Activated CD4-positive, alpha-beta T cell treated with anti-CD3 and anti-CD28 coated beads for 36 hours (primary cell): ENCODE measurements around the gene C14orf132. TPM values are rescaled to one million over a fixed set of nuclear protein-coding genes. Genes with fewer than 3 reads are reported as not detected.

Experiments
- ATAC-seq: fragments of 200-7000 bp; cut with Tn5 transposase; one replicate; pipeline ENCODE4 v1.10.0; 2021; ENCODE audit warnings: mild to moderate bottlenecking, moderate library complexity
- CTCF ChIA-PET: fragments of 350-600 bp; sonication (Branson Sonifier 250); formaldehyde crosslinking; loops from one replicate; lab custom pipeline; 2021; ENCODE audit warnings: antibody characterized with exemption; lab: Charles Lee
- POLR2A ChIA-PET: fragments of 350-600 bp; sonication (Branson Sonifier 250); formaldehyde crosslinking; loops from one replicate; lab custom pipeline; 2021; ENCODE audit warnings: antibody characterized with exemption, inconsistent platforms; lab: Charles Lee
- DNase-seq: peaks from one replicate; pipeline ENCODE4 v3.0.0-alpha.2; 2020
- H3K27ac Mint-ChIP-seq: one replicate; pipeline ENCODE4 v1.8.0; 2021; ENCODE audit warnings: mixed read lengths
- H3K27me3 Mint-ChIP-seq: one replicate; pipeline ENCODE4 v1.8.0; 2021; ENCODE audit warnings: mixed read lengths
- H3K36me3 Mint-ChIP-seq: one replicate; pipeline ENCODE4 v1.8.0; 2021; ENCODE audit warnings: low read depth, mixed read lengths
- H3K4me1 Mint-ChIP-seq: one replicate; pipeline ENCODE4 v1.8.0; 2021; ENCODE audit warnings: mixed read lengths
- H3K4me3 Mint-ChIP-seq: one replicate; pipeline ENCODE4 v1.8.0; 2021; ENCODE audit warnings: mild to moderate bottlenecking, moderate library complexity, mixed read lengths
- H3K9me3 Mint-ChIP-seq: one replicate; pipeline ENCODE4 v1.8.0; 2021; ENCODE audit warnings: low read depth, mixed read lengths
- intact Hi-C, 2 experiments: fragments of 100-400 bp; cut with DNase I in 1 of 2; cut with micrococcal nuclease in 1 of 2; formaldehyde crosslinking; loops; one replicate each; pipeline versions ENCODE4 v1.14.2 to v1.15.1; 2022 to 2024; cut with DNase I, micrococcal nuclease
- total RNA-seq, 2 experiments: library from RNA; stranded (reverse); gene quantifications; one replicate each; pipeline ENCODE4 v1.2.3, GENCODE V29; 2021

Gene C14orf132
- total RNA-seq, 2 experiments from 2014 or later = 4.1 to 4.3 TPM

DNA sequence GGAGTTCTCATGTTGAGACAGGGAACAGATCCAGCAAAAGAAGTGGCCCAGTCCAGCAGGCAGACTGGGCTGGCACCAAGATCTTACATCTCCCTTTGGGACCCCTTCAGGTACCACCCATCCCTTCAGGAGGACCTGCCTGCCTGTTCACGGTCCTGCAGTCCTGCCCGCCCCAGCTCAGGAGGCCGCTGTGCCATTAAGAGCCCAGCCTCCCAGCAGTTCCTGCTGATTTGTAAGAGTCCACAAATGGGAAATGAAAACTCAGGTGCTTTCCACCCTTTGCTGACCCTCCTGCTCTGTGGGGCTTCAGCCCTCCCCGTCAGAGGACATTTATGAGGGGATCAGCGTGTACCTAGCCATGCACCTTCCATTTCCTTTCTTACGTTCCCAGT lies 39.5 kb downstream of the C14orf132 start:
- no peak for ATAC-seq
- Mint-ChIP-seq H3K9me3 (peaks cover 2% of the 10 kb centered on the region), H3K4me1 (peaks cover 3% of the 10 kb centered on the region), H3K27me3 (peaks cover 6% of the 10 kb centered on the region), H3K36me3 (peaks cover 2% of the 10 kb centered on the region), H3K4me3 (no peak overlapping the region), H3K27ac (no peak overlapping the region)
- CTCF ChIA-PET = no interaction called here
- no peak for DNase-seq
- POLR2A ChIA-PET = no interaction called here
- intact Hi-C loops = no loop called here

DNA sequence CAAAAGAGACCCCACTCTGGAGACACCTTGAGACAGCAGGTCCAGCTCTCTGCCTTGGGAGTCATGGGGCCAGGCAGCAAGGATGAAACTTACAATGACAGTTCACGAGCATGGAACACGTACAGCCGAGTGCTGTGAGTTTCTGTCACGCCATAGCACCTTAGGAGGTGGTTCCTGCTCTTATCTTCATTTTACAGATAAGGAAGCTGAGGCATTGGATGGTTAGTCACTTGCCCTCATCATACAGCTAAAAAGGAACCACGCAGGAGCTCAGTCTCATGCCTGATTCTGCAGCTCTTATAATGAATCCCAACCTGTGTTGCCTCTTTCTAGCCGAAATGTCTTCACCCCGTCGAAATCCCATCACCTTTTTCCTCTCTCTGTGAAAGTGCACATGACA lies 39.9 kb downstream of the C14orf132 start:
- peaks cover 6% of the 10 kb centered on the region for H3K27me3 Mint-ChIP-seq
- peaks cover 2% of the 10 kb centered on the region for H3K36me3 Mint-ChIP-seq
- no peaks in the 10 kb centered on the region for H3K9me3 Mint-ChIP-seq
- CTCF ChIA-PET = no interaction called here
- DNase-seq = no peak
- no peak overlapping the region for H3K4me3 Mint-ChIP-seq
- no peak for ATAC-seq
- no peak overlapping the region for H3K27ac Mint-ChIP-seq
- intact Hi-C loops = no loop called here
- H3K4me1 Mint-ChIP-seq = peaks cover 3% of the 10 kb centered on the region
- POLR2A ChIA-PET = no interaction called here

DNA sequence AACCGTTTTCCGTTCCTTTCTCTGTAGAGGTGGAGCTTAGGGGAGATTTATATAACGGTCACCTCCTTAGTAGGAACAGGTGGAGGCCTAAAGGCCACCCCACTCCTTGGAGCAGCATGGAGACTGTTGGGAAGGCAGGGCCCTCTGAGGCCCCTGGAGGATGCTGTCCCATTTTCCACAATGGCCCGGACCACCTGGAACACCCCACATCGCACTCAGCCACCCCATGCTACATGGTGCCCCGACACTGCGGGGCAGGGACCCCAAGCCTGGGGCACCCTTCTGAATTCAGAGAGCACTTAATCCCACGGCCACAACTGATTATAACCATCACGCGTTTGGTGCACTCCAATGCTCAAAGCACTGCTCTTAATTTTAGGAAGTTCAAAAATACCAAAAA lies 41.4 kb downstream of the C14orf132 start:
- Mint-ChIP-seq H3K36me3 (peaks cover 2% of the 10 kb centered on the region), H3K9me3 (no peaks in the 10 kb centered on the region), H3K4me3 (no peak overlapping the region), H3K27ac (no peak overlapping the region), H3K27me3 (peaks cover 6% of the 10 kb centered on the region), H3K4me1 (peaks cover 7% of the 10 kb centered on the region)
- intact Hi-C loops = no loop called here
- ATAC-seq (no peak), DNase-seq (no peak)
- ChIA-PET CTCF (no interaction called here), POLR2A (no interaction called here)

DNA sequence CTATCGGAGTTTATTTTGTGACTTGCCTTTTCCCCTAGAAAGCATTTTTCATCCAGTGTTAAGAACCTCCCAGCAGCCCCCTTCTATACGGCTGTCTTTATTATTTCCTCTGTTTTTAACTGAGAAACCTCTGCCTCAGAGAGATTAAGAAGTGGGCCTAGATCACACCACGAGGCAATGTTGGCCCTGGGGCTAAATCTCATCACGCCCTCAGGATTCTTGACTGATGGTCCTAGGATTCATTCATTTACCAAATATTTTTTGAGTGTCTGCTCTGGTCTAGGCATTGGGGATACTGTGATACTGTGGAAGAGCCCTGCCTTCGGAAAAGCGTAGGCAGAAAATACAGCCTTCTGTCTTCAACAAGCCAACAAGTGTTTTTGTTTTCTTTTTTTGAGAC lies 42.1 kb downstream of the C14orf132 start:
- intact Hi-C loops = no loop called here
- no peak for DNase-seq
- H3K4me1 Mint-ChIP-seq = peaks cover 8% of the 10 kb centered on the region
- peaks cover 6% of the 10 kb centered on the region for H3K27me3 Mint-ChIP-seq
- no peaks in the 10 kb centered on the region for H3K9me3 Mint-ChIP-seq
- H3K4me3 Mint-ChIP-seq = no peak overlapping the region
- ATAC-seq = no peak
- ChIA-PET POLR2A (no interaction called here), CTCF (no interaction called here)
- no peak overlapping the region for H3K27ac Mint-ChIP-seq
- peaks cover 2% of the 10 kb centered on the region for H3K36me3 Mint-ChIP-seq

DNA sequence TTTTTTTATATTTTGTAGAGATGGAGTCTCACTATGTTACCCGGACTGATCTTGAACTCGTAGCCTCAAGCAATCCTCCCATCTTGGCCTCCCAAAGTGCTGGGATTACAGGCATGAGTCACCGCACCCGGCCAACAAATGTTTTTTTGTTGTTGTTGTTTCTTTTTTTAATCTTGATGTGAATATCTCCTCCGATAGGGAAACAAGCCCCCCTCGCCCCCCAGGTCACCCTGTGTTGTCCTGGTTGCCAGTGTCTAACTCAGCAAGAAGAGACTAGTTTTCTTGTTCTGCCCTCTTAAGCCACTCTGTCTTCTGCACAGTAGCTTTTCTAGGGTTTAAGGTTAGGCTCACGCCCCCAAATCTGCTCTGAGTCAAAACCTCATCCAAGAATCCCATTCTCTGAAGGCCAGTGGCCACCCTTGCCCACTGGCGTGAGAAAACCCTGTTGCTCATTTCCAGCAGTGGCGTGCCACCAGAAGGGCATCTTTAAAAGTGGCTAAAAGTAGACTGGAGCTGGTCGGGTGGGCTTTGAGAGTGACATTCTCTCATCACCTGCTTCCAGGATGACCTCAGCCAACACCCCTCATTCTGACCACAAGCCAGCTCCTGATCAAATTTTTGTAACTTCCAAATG lies 42.7 kb downstream of the C14orf132 start:
- ATAC-seq (no peak), DNase-seq (no peak)
- Mint-ChIP-seq H3K27me3 (peaks cover 6% of the 10 kb centered on the region), H3K4me3 (no peak overlapping the region), H3K36me3 (peaks cover 2% of the 10 kb centered on the region), H3K4me1 (peaks cover 8% of the 10 kb centered on the region), H3K9me3 (no peaks in the 10 kb centered on the region), H3K27ac (no peak overlapping the region)
- POLR2A ChIA-PET = no interaction called here
- CTCF ChIA-PET = no interaction called here
- intact Hi-C loops = no loop called here

DNA sequence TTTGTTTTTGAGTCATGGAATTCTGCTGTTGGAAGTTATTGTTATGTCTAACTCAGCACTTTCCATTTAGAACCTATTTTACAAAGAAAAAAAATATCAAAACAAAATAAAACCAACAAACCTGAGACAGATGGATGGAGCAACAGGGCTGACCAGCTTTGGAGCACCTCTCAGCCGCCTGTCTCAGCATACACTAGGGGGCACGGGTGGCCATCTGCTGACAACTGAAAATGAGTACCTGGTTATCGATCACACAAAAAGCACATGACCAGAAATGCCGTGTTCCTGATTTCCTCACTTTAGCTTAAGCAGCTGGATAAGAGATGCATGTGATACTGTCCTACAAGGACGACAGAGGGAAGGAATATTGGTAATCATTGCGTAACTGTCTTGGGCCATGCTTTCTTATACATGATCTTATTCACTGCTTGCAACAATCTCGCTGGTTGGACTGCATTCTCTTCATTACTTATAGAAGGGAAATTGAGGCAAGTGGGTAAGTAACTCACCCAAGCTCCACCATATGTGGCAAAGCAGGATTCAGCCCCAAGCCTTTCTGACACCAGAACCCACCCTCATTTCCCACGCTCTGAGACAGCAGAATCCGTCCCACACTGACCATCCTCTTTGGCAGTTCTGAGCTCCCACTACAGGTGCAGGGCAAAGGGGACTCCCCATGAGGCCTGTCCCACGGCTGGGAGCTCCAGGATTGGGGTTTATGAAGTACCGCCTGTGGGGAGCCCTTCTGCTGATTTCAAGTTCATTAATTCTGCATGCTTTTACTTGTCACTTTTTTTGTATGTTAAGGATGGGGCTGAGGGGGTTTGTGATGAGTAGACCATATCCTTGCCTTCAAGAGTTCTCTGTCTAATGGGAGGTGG lies 43.5 kb downstream of the C14orf132 start:
- no peak overlapping the region for H3K4me3 Mint-ChIP-seq
- no peak overlapping the region for H3K27ac Mint-ChIP-seq
- ChIA-PET POLR2A (no interaction called here), CTCF (interaction anchor here (0.7 kb wide), 1 partner anchor 36 kb away, joined by 3 read pairs; no protein-coding TSS in a partner anchor)
- H3K4me1 Mint-ChIP-seq = peaks cover 8% of the 10 kb centered on the region
- peaks cover 3% of the 10 kb centered on the region for H3K27me3 Mint-ChIP-seq
- DNase-seq (no peak), ATAC-seq (no peak)
- H3K36me3 Mint-ChIP-seq = peaks cover 4% of the 10 kb centered on the region
- intact Hi-C loops = no loop called here
- H3K9me3 Mint-ChIP-seq = no peaks in the 10 kb centered on the region

DNA sequence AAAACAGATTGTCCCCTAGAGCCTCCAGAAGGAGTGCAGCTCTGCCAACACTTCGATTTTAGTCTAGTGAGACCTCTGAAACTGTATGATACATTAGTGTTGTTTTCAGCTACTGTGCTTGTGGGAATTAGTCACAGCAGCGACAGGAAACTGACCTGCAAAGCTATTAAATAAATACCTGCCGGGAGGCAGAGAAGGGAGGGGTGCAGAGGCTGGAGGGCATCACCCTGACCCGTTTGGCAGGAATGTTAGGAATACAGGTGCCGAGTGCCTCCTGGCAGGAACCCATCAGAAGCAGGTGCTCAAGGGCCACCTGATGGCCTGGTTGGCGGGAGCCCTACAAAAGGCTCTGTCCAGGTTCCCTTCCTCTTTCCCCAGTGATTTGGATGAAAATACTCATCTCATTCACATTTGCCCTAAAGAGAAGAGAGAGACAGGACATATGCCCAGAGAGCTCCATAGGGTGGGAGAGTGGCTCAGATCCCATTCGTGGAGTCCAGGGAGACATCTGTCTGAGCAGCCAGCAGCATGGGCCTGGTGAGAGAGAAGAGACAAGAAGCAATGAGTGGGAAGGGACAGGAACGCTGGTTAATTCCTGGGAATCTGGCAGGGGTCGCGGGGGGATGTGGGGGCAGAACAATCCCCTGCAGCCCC lies 44.6 kb downstream of the C14orf132 start:
- Mint-ChIP-seq H3K9me3 (no peaks in the 10 kb centered on the region), H3K4me3 (no peak overlapping the region), H3K4me1 (peaks cover 4% of the 10 kb centered on the region), H3K36me3 (peaks cover 4% of the 10 kb centered on the region), H3K27ac (no peak overlapping the region), H3K27me3 (peaks cover 3% of the 10 kb centered on the region)
- intact Hi-C loops = no loop called here
- CTCF ChIA-PET = interaction anchor here (0.7 kb wide), 2 partner anchors 38 to 133 kb away, joined by 3 to 5 read pairs; no protein-coding TSS in a partner anchor
- no peak for ATAC-seq
- DNase-seq = no peak
- POLR2A ChIA-PET = no interaction called here

DNA sequence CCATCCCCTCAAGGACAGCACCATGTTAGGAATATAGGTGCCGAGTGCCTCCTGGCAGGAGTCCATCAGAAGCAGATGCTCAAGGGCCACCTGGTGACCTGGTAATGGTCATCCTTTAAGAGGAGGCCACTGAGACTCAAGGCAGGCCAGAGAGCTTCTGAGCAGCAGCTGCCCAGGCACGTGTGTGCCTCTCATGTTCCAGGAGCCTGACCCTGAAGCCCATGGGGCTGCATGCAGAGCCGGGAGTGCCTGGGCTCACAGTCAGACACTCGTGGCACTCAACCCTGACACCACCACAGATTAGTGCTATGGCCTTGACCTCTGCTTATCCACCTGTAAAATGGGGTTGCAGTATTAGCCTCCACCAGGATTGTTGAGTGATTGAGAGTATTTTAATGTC lies 45.6 kb downstream of the C14orf132 start:
- H3K9me3 Mint-ChIP-seq = no peaks in the 10 kb centered on the region
- ChIA-PET CTCF (no interaction called here), POLR2A (interaction anchor here (0.5 kb wide), 1 partner anchor 19 kb away, joined by 3 read pairs; no protein-coding TSS in a partner anchor)
- H3K27ac Mint-ChIP-seq = no peak overlapping the region
- peaks cover 4% of the 10 kb centered on the region for H3K36me3 Mint-ChIP-seq
- intact Hi-C loops = no loop called here
- no peak overlapping the region for H3K4me3 Mint-ChIP-seq
- ATAC-seq (no peak), DNase-seq (no peak)
- H3K4me1 Mint-ChIP-seq = peaks cover 4% of the 10 kb centered on the region
- H3K27me3 Mint-ChIP-seq = no peaks in the 10 kb centered on the region

DNA sequence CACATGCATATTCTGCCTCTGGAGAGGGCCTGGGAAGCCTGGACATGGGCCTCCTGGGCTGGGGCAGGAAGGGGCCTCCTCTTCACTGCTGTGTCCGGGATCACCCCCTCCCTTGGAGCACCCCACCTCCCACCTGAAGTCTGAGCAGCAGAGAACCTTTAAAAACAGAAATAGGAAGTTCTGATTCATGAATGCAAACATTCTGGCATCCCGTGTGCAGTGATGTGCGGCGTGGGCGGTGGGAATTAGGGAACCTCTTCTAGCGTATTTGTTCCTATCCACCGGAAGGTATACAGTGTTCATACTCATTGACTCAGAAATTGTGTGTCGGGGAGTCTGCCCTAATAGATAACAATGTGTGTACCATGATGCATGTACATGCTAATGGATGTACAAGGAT lies 46.2 kb downstream of the C14orf132 start:
- no peak overlapping the region for H3K27ac Mint-ChIP-seq
- DNase-seq = no peak
- H3K4me1 Mint-ChIP-seq = peaks cover 4% of the 10 kb centered on the region
- no peak for ATAC-seq
- ChIA-PET CTCF (no interaction called here), POLR2A (no interaction called here)
- no peaks in the 10 kb centered on the region for H3K27me3 Mint-ChIP-seq
- intact Hi-C loops = no loop called here
- H3K36me3 Mint-ChIP-seq = peaks cover 4% of the 10 kb centered on the region
- H3K9me3 Mint-ChIP-seq = no peaks in the 10 kb centered on the region
- H3K4me3 Mint-ChIP-seq = no peak overlapping the region

DNA sequence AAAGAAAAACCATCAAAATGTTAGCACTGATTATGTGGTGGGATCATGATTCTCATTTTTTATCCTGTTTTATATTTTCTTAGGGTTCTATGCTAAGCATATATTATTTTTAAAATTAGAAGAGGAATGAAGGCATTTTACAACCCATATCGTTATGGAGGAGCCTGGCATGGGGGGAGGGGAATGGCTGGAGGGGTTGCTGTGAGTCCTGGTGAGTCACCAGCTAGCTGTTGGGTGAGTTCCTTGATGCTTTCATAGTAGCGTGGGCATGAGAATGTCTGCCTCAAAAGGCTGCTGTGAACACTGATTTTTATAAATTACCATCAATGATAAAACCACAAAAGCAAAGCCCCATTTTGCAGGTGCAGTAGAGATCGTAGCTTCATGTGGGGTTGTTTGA lies 46.9 kb downstream of the C14orf132 start:
- ChIA-PET CTCF (no interaction called here), POLR2A (no interaction called here)
- intact Hi-C loops = no loop called here
- Mint-ChIP-seq H3K9me3 (no peaks in the 10 kb centered on the region), H3K27ac (no peak overlapping the region), H3K36me3 (peaks cover 3% of the 10 kb centered on the region), H3K4me3 (no peak overlapping the region), H3K4me1 (peaks cover 4% of the 10 kb centered on the region), H3K27me3 (no peaks in the 10 kb centered on the region)
- DNase-seq (no peak), ATAC-seq (no peak)

DNA sequence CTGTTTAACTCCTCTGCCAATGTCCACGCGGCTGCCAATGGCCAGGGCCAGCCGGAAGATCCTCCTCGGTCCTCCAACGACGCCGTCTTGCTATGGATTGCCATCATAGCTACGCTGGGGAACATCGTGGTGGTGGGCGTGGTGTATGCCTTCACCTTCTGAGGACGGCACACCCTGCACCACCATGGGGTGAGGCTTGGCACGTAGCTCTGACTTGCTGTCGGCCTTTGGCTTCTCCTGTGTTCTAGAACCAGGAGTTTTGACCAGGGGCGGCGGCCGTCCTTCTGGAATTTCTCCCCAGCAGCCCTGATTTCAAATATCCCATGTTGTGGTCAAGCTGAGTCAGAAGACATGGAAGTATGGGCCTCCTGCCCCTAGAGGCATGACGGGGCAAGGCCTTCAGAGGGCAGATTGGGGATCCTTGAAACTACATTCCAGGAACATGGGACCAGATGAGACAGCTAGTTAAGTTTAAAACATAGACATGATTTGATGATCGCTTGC lies 47.5 kb downstream of the C14orf132 start:
- H3K9me3 Mint-ChIP-seq = no peaks in the 10 kb centered on the region
- no peak overlapping the region for H3K27ac Mint-ChIP-seq
- H3K4me3 Mint-ChIP-seq = no peak overlapping the region
- ChIA-PET CTCF (interaction anchor here (0.7 kb wide), 1 partner anchor 521 kb away, joined by 3 read pairs; no protein-coding TSS in a partner anchor), POLR2A (no interaction called here)
- no peaks in the 10 kb centered on the region for H3K27me3 Mint-ChIP-seq
- no peak for DNase-seq
- peaks cover 4% of the 10 kb centered on the region for H3K4me1 Mint-ChIP-seq
- peaks cover 2% of the 10 kb centered on the region for H3K36me3 Mint-ChIP-seq
- intact Hi-C loops = no loop called here
- no peak for ATAC-seq
